ENCODE data around the gene EXOC1.

DNA sequence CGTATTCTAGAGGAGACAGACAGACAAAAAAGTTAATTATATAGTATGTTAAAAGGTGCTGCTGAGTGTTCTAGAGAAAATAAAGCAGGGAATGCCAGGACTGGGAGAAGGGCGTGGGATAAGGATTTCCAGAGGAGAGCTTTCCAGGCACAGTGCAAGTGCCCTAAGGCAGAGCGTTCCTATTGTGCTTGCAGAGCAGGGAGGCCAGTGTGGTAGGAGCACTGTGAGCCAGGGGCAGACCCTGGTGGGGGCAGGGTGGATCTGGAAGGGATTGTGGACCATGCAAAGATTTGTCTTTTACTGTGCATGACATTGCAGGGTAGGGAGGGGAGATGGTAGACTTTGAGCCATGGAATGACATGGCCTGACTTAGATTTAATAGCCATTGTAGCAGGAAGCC is 25.8 kb downstream of the EXOC1 start:
- TF ChIP-seq, protein P1, sequence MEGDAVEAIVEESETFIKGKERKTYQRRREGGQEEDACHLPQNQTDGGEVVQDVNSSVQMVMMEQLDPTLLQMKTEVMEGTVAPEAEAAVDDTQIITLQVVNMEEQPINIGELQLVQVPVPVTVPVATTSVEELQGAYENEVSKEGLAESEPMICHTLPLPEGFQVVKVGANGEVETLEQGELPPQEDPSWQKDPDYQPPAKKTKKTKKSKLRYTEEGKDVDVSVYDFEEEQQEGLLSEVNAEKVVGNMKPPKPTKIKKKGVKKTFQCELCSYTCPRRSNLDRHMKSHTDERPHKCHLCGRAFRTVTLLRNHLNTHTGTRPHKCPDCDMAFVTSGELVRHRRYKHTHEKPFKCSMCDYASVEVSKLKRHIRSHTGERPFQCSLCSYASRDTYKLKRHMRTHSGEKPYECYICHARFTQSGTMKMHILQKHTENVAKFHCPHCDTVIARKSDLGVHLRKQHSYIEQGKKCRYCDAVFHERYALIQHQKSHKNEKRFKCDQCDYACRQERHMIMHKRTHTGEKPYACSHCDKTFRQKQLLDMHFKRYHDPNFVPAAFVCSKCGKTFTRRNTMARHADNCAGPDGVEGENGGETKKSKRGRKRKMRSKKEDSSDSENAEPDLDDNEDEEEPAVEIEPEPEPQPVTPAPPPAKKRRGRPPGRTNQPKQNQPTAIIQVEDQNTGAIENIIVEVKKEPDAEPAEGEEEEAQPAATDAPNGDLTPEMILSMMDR (IDR thresholded peaks at IDR 0.05; ENCODE audit: insufficient read depth, low read depth, low read length) = no peak
- TF ChIP-seq EZH2 (IDR thresholded peaks at IDR 0.05; ENCODE audit: insufficient read depth, low read length) = no peak
